NCI-H1930 (cell line): ENCODE results near the gene SLC50A1.

Source experiments
- DNase-seq, 2 experiments: peaks; one replicate each; lab custom pipeline; 2025; lab: John Stamatoyannopoulos, UW

The SLC50A1 gene, protein sequence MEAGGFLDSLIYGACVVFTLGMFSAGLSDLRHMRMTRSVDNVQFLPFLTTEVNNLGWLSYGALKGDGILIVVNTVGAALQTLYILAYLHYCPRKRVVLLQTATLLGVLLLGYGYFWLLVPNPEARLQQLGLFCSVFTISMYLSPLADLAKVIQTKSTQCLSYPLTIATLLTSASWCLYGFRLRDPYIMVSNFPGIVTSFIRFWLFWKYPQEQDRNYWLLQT

GRCh38 chr1:155135415-155136028 is at the start of gene SLC50A1:
Gene SLC50A1 (plus strand): TSS chr1:155135852. CDS start chr1:155135912, 60 bp downstream.
- peak; percentile 89 to 92 for DNase-seq

GRCh38 chr1:155086128-155086741 is 49.4 kb upstream of the SLC50A1 start:
- DNase-seq, result peak; percentile 41

DNA sequence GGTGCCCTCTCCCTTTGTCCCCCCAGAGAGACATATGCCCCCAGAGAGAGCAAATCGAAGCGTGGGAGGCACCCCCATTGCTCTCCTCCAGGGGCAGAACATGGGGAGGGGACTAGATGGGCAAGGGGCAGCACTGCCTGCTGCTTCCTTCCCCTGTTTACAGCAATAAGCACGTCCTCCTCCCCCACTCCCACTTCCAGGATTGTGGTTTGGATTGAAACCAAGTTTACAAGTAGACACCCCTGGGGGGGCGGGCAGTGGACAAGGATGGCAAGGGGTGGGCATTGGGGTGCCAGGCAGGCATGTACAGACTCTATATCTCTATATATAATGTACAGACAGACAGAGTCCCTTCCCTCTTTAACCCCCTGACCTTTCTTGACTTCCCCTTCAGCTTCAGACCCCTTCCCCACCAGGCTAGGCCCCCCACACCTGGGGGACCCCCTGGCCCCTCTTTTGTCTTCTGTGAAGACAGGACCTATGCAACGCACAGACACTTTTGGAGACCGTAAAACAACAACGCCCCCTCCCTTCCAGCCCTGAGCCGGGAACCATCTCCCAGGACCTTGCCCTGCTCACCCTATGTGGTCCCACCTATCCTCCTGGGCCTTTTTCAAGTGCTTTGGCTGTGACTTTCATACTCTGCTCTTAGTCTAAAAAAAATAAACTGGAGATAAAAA is 48.7 kb upstream of the SLC50A1 start:
- no peak for DNase-seq

DNA sequence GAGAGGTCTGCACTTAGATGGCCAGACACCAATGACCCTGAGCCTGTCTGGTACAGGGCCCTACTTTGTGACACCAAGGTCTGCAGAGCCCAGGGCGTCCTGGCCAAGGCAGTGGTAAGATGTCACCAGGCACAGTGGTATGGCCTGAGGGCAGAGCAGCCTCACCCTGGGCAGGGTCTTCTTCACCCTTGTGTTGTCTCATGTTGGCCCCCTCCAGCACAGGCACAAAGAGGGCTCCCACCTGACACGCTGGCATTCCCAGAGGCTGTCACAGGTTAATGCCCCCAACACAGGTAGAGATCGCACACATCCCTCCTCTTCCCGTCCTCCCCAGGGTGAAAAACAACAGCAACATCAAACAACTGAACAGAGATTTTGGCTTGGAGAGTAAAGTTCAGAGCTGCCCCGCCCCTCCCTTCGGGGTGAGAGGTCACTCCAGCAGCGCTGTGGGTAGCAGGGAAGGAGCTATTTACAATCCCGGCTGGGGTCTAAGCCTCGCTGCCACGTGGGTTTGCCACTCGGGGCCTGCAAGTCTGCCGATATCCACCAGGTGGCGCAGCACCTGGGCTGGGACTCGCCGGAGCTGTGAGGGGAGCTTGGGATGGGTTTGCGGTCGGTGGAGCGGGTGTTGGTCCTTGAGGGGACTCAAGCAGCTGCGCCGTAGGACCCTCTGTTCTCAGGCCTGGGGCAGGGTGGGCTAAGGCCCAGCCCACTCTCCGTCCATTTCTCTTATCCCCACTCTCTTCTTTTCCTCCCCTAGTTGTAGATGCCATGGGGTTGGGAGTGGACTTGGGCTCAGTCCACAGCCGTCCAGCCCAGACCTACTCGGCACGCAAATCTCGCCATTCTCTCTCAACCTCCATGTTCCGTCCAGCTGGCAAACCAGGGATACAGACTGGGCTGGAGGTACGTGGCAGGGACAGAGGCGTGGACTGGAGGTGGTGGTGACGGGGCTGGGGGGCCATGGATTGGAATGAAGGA is 44.3 kb upstream of the SLC50A1 start:
- DNase-seq, result peak; percentile 35 to 74

DNA sequence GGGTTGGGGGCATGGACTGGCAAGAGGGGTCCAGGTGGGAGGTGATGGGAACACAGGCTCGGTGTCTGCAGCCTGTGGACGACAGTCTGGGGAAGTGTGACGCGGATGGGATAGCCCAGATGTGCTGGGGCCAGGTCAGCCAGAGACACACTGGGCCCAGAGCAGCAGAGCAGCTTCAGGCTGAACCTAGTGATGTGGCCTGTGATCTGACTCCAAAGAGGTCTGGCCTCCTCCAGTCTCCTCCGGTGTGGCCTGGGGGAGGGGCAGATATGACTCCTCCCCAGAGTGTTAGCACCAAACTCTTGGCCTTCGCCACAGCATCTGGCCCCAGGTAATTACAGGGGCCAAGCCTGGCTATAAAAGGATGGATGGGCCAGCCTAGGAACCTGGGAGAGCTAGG is 43.5 kb upstream of the SLC50A1 start:
- no peak for DNase-seq

- DNase-seq, result no peak
Measured at GRCh38 chr1:155092641-155093040, 43.0 kb upstream of the SLC50A1 start.

DNA sequence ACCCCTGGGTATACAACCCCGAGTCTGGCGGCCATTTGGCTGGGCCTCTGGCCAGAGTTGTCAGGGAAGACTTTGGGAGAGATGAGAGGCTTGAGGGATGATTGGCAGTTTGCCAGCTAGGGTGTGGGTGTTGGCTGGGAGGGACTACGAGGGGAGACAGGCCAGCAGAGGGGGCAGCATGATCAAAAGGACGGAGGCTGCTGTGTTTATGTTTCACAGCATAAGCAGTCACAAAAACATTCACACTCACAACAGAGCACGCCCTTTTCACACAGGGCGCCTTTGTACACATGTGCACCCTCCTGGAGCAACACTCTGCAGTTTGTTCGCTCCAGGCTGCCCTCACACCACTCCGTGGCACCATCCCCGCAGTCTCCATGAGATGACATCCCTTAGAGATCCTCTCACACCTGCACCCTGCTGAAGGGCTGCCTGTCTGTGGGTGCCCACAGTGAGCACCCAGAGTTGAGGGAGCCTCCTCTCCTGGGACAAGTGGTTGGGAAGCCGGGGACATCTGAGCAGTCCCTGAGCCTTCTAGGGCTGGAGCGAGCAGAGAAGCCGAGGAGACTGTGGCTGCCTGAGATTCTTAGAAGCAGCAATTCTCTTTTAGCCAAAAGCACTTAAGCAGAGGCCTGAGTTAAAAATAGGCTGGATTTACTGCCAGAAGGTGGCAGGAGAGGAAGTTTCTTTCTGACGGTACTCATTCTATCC is 41.6 kb upstream of the SLC50A1 start:
- DNase-seq, result peak in 1 of 2 experiments; percentile 23

- DNase-seq, result no peak
Measured at GRCh38 chr1:155094622-155094948, 41.1 kb upstream of the SLC50A1 start.

- DNase-seq, result no peak
Measured at GRCh38 chr1:155099331-155099730, 36.3 kb upstream of the SLC50A1 start.

DNA sequence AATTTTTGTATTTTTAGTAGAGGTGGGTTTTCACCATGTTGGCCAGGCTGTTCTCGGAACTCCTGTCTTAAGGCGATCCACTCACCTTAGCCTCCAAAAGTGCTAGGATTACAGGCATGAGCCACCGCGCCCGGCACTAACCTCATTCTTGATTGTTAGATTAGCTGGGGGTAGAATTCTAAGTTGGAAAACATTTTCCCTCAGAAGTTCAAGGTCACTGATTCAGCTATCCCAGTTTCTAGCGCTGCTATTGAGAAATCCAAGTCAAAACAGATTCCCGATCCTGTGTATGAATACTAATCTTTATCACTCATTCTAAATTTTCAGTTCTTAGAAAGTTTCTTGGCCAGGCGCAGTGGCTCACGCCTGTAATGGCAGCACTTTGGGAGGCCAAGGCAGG is 32.3 kb upstream of the SLC50A1 start:
- no peak for DNase-seq

GRCh38 chr1:155104605-155105534 is 30.8 kb upstream of the SLC50A1 start:
- DNase-seq, result no peak

DNA sequence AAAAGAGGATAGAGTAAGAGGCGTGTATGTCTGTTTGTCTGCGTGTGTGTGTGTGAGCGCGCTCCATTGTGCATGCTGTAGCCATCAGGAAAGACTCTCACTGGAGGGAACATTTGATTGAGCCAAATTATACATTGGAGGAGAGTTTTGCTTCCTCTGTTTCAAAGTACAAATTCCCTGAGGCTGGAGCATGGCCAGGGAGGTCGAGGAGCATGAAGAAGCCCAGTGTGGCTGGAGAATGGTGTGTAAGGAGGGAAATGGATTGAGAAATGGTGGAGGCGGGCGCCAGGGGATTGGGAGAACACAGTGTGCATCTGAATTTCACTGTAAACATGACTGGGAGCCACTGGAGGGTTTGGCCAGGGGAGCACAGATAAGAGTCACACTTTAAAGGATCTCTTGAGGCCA is 30.0 kb upstream of the SLC50A1 start:
- no peak for DNase-seq

- DNase-seq, result no peak
Measured at GRCh38 chr1:155106862-155107261, 28.8 kb upstream of the SLC50A1 start.

- no peak for DNase-seq
Measured at GRCh38 chr1:155107309-155108264, 28.1 kb upstream of the SLC50A1 start.

DNA sequence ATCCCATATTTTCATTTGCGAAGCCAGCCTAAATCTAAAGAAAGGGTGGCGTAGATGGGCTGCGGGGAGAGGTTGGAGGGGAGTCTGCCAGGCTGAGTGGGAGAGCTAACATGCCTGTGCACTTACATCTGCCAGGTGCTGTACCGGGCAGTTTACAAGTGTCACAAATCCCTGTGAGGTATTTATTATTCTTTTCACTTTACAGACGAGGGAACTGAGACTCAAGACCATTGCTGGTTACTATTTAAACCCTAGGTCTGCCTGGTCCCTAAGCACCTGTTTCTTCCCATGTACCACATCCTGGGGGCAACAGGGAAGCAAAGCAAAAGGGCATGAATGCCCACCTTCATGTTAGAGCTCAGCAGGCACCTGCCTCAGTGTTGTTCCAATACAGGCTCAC is 27.4 kb upstream of the SLC50A1 start:
- no peak for DNase-seq

DNA sequence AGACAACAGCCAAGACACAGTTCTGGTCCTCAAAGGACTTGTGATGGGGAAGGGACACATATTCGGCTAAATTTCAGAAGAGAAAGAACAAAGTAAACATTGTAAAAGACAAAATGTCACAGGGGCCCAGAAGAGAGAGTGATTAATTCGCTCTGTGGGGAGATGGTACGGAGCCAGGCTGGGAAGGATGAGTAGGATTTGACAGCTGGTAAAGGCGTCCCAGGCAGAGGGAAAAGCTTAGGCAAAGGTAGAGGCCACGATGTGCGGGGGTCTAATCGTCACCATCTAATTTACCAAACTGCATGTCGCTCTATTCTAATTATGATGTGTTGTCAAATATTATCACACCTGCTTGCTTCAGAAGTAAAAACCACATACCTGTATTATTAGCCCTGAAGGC is 25.3 kb upstream of the SLC50A1 start:
- DNase-seq, result no peak

DNA sequence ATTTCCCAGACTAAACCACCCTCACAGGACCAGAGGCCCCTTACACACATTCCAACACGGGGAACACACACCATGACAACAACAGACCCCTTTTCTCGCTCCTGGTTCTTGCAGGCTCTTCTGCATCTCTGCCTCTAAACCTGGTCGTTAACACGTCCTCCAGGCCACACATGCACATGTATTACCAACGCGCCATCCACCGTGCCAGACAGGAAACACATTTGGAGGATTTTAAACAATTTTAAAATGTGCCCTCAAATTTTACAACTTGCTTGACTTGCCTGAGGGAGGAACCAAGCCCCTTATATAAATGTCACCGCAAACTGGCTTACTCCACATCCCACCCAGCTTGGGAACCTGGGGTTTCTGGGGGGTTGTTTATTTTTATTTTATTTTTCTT is 24.8 kb upstream of the SLC50A1 start:
- DNase-seq, result no peak

GRCh38 chr1:155113450-155113980 is 22.1 kb upstream of the SLC50A1 start:
- DNase-seq, result no peak
